H9 (cell line): ENCODE data around the gene BPIFB1. TPM values are rescaled to one million over a fixed set of nuclear protein-coding genes. Genes with fewer than 3 reads are reported as not detected.

Source experiments
- DNase-seq: peaks from one replicate; pipeline ENCODE4 v3.0.0-alpha.2; 2017
- H2AFZ ChIP-seq: one replicate; pipeline ENCODE4 v1.6.1; 2013; ENCODE audit warnings: mild to moderate bottlenecking, low read length, control low read depth, moderate library complexity
- H2AK5ac ChIP-seq: 2 replicates; pipeline ENCODE4 v1.6.1; 2013; ENCODE audit warnings: low read length, control low read depth, mixed read lengths; ENCODE audit not compliant: insufficient read length
- H2BK120ac ChIP-seq: one replicate; pipeline ENCODE4 v1.6.1; 2013; ENCODE audit warnings: low read depth, mild to moderate bottlenecking, low read length, control low read depth, inconsistent platforms; ENCODE audit not compliant: poor library complexity, severe bottlenecking
- H2BK12ac ChIP-seq: 2 replicates; pipeline ENCODE4 v1.6.1; 2013; ENCODE audit warnings: low read length, control low read depth, mixed read lengths, low read depth; ENCODE audit not compliant: insufficient read length
- H2BK15ac ChIP-seq: 2 replicates; pipeline ENCODE4 v1.6.1; 2013; ENCODE audit warnings: low read depth, low read length, control low read depth
- H2BK20ac ChIP-seq: one replicate; pipeline ENCODE4 v1.6.1; 2013; ENCODE audit warnings: low read depth, mild to moderate bottlenecking, low read length, control low read depth, inconsistent platforms; ENCODE audit not compliant: poor library complexity, severe bottlenecking
- H2BK5ac ChIP-seq: 2 replicates; pipeline ENCODE4 v1.6.1; 2013; ENCODE audit warnings: low read length, control low read depth, mixed read lengths; ENCODE audit not compliant: insufficient read length
- H3K14ac ChIP-seq: 2 replicates; pipeline ENCODE4 v1.6.1; 2013; ENCODE audit warnings: low read length, control low read depth; ENCODE audit not compliant: insufficient read depth
- H3K18ac ChIP-seq: 2 replicates; pipeline ENCODE4 v1.6.1; 2013; ENCODE audit warnings: low read depth, mild to moderate bottlenecking, mixed read lengths, low read length, control low read depth; ENCODE audit not compliant: insufficient read length
- H3K23ac ChIP-seq: 2 replicates; pipeline ENCODE4 v1.6.1; 2013; ENCODE audit warnings: low read length, control low read depth, mixed read lengths, low read depth; ENCODE audit not compliant: insufficient read length
- H3K23me2 ChIP-seq: 2 replicates; pipeline ENCODE4 v1.6.1; 2013; ENCODE audit warnings: low read depth, mild to moderate bottlenecking, mixed read lengths, low read length, control low read depth; ENCODE audit not compliant: insufficient read length, poor library complexity, severe bottlenecking
- H3K27ac ChIP-seq: 2 replicates; pipeline ENCODE4 v1.5.1; 2013; ENCODE audit warnings: low read length, control low read depth, mixed read lengths, low read depth; ENCODE audit not compliant: insufficient read length
- H3K27me3 ChIP-seq: 2 replicates; pipeline ENCODE4 v1.6.1; 2013; ENCODE audit warnings: low read length, control low read depth, inconsistent platforms; ENCODE audit not compliant: insufficient read depth
- H3K4ac ChIP-seq: 2 replicates; pipeline ENCODE4 v1.6.1; 2013; ENCODE audit warnings: low read depth, mild to moderate bottlenecking, control low read depth, inconsistent platforms, low read length, moderate library complexity
- H3K4me1 ChIP-seq: 2 replicates; pipeline ENCODE4 v1.6.1; 2013; ENCODE audit warnings: low read length, control low read depth, inconsistent platforms; ENCODE audit not compliant: insufficient read depth
- H3K4me2 ChIP-seq: 2 replicates; pipeline ENCODE4 v1.6.1; 2013; ENCODE audit warnings: low read length, control low read depth, mixed read lengths; ENCODE audit not compliant: insufficient read length, insufficient read depth
- H3K56ac ChIP-seq: 2 replicates; pipeline ENCODE4 v1.6.1; 2013; ENCODE audit warnings: low read depth, mild to moderate bottlenecking, mixed read lengths, low read length, control low read depth; ENCODE audit not compliant: insufficient read length
- H3K79me1 ChIP-seq: 2 replicates; pipeline ENCODE4 v1.6.1; 2013; ENCODE audit warnings: low read depth, mild to moderate bottlenecking, moderate library complexity, low read length, control low read depth, inconsistent platforms; ENCODE audit not compliant: insufficient read depth, poor library complexity, severe bottlenecking
- H3K79me2 ChIP-seq: 2 replicates; pipeline ENCODE4 v1.6.1; 2013; ENCODE audit warnings: low read length, control low read depth, inconsistent platforms; ENCODE audit not compliant: insufficient read depth
- H3K9ac ChIP-seq: 2 replicates; pipeline ENCODE4 v1.6.1; 2013; ENCODE audit warnings: low read length, control low read depth, mixed read lengths; ENCODE audit not compliant: insufficient read length; ENCODE audit errors: extremely low read depth
- H3K9me3 ChIP-seq: one replicate; pipeline ENCODE4 v1.6.1; 2013; ENCODE audit warnings: low read depth, low read length, inconsistent platforms; ENCODE audit not compliant: control insufficient read depth
- H3T11ph ChIP-seq: one replicate; pipeline ENCODE4 v1.6.1; 2013; ENCODE audit warnings: mild to moderate bottlenecking, low read length, control low read depth, inconsistent platforms
- H4K20me1 ChIP-seq: one replicate; pipeline ENCODE4 v1.6.1; 2013; ENCODE audit not compliant: control insufficient read depth, insufficient read length, insufficient read depth
- H4K5ac ChIP-seq: 2 replicates; pipeline ENCODE4 v1.6.1; 2013; ENCODE audit warnings: low read depth, mild to moderate bottlenecking, mixed read lengths, low read length, control low read depth; ENCODE audit not compliant: insufficient read length
- H4K8ac ChIP-seq: replicated peaks from 2 replicates; pipeline ENCODE4 v1.6.1; 2013; ENCODE audit warnings: low read length, control low read depth, mixed read lengths, low read depth; ENCODE audit not compliant: insufficient read length
- H4K91ac ChIP-seq: 2 replicates; pipeline ENCODE4 v1.6.1; 2013; ENCODE audit warnings: low read depth, mild to moderate bottlenecking, moderate library complexity, mixed read lengths, low read length, control low read depth; ENCODE audit not compliant: insufficient read length
- H3K27ac Mint-ChIP-seq, 3 experiments: 2 replicates in 2 of 3; 3 replicates in 1 of 3; pipeline ENCODE4 v1.8.0; 2020 to 2021; ENCODE audit warnings: mixed read lengths in 3 of 3, mild to moderate bottlenecking in 1 of 3, moderate library complexity in 1 of 3
- H3K27me3 Mint-ChIP-seq: 2 replicates; pipeline ENCODE4 v1.8.0; 2021; ENCODE audit warnings: low read depth, mild to moderate bottlenecking, moderate library complexity, mixed read lengths
- H3K36me3 Mint-ChIP-seq, 3 experiments: 2 replicates in 2 of 3; 3 replicates in 1 of 3; pipeline ENCODE4 v1.8.0; 2020 to 2021; ENCODE audit warnings: low read depth in 3 of 3, mixed read lengths in 3 of 3; ENCODE audit not compliant: insufficient read depth in 1 of 3
- H3K4me1 Mint-ChIP-seq, 2 experiments: 2 replicates each; pipeline ENCODE4 v1.8.0; 2020; ENCODE audit warnings: mixed read lengths in 2 of 2
- H3K4me3 Mint-ChIP-seq, 2 experiments: 2 replicates in 1 of 2; 3 replicates in 1 of 2; pipeline ENCODE4 v1.8.0; 2020 to 2021; ENCODE audit warnings: mild to moderate bottlenecking in 2 of 2, mixed read lengths in 2 of 2, moderate library complexity in 1 of 2
- H3K9me3 Mint-ChIP-seq, 2 experiments: 2 replicates in 1 of 2; 3 replicates in 1 of 2; pipeline ENCODE4 v1.8.0; 2020; ENCODE audit warnings: mild to moderate bottlenecking in 2 of 2, mixed read lengths in 2 of 2, moderate library complexity in 1 of 2
- CTCF ChIP-seq: fragments of 200-600 bp; sonication (generic); conservative IDR thresholded peaks from 3 replicates; pipeline ENCODE4 v1.8.0; 2021; ENCODE audit warnings: antibody characterized with exemption, mild to moderate bottlenecking
- WGBS: extraction: QIAGEN DNeasy Blood & Tissue Kit; methylation state at CpG from one replicate; pipeline ENCODE4 v1.1.7; 2013; ENCODE audit warnings: missing lambda C conversion rate, low lambda C conversion rate, mixed read lengths; ENCODE audit not compliant: insufficient read length; ENCODE audit errors: extremely low coverage; 5-methylcytosine and 5-hydroxymethylcytosine counted together
- total RNA-seq: library from RNA; stranded (reverse); gene quantifications from 2 replicates; pipeline ENCODE4 v1.2.1, GENCODE V29; 2021

BPIFB1 gene
- total RNA-seq, 1 experiment from 2014 or later, result not detected

- no peak for TF ChIP-seq CTCF
- no peak overlapping the region for H3K4ac ChIP-seq
- H3K9me3 ChIP-seq, result no peaks in the 10 kb centered on the region
- no peaks in the 10 kb centered on the region for H3K4me1 ChIP-seq
- H3K4me3 Mint-ChIP-seq, result no peak overlapping the region
- H3K79me1 ChIP-seq, result no peaks in the 10 kb centered on the region
- no peak overlapping the region for H3K27ac ChIP-seq
- H4K8ac ChIP-seq, result no peak overlapping the region
- no peak overlapping the region for H3K56ac ChIP-seq
- no peaks in the 10 kb centered on the region for H3K36me3 Mint-ChIP-seq
- no peak overlapping the region for H2BK5ac ChIP-seq
- no peak overlapping the region for H4K91ac ChIP-seq
- no peaks in the 10 kb centered on the region for H3K23me2 ChIP-seq
- H3K4me2 ChIP-seq, result no peak overlapping the region
- no peak overlapping the region for H2AFZ ChIP-seq
- H3K27me3 ChIP-seq, result no peaks in the 10 kb centered on the region
- no peaks in the 10 kb centered on the region for H4K20me1 ChIP-seq
- no peak for DNase-seq
- H3K4me1 Mint-ChIP-seq, result peaks cover 0 to 3% of the 10 kb centered on the region in 2 experiments; a peak in 1 of 4 replicates
- H4K5ac ChIP-seq, result no peak overlapping the region
- no peak overlapping the region for H2BK120ac ChIP-seq
- no peaks in the 10 kb centered on the region for H3K9me3 Mint-ChIP-seq
- no peak overlapping the region for H2AK5ac ChIP-seq
- H2BK20ac ChIP-seq, result no peak overlapping the region
- no CpG with 5 or more reads among the region's 8 CpGs for WGBS
- no peak overlapping the region for H3K23ac ChIP-seq
- H3T11ph ChIP-seq, result no peak overlapping the region
- no peak overlapping the region for H3K14ac ChIP-seq
- no peaks in the 10 kb centered on the region for H3K79me2 ChIP-seq
- H2BK12ac ChIP-seq, result no peak overlapping the region
- H3K18ac ChIP-seq, result no peak overlapping the region
- no peak overlapping the region for H3K9ac ChIP-seq
- no peak overlapping the region; a peak in 1 of 7 replicates for H3K27ac Mint-ChIP-seq
- H2BK15ac ChIP-seq, result no peak overlapping the region
- peaks cover 32% of the 10 kb centered on the region for H3K27me3 Mint-ChIP-seq
These were observed 8.4 kb downstream of the BPIFB1 start for GRCh38 chr20:33291416-33291815.
